SIG-M5 treated with dmso at 0.1 percent for 504 hours (cell line): ENCODE results near the gene SYT1.

Experiments
- DNase-seq: peaks from one replicate; lab custom pipeline; 2025; ENCODE audit not compliant: unreplicated experiment; lab: John Stamatoyannopoulos, UW

Gene SYT1

GRCh38 chr12:79274501-79275064, 410.0 kb downstream of the SYT1 start:
- DNase-seq, result no peak

- DNase-seq, result no peak
Observed at GRCh38 chr12:79275631-79276030, 411.1 kb downstream of the SYT1 start.

- DNase-seq, result no peak
Observed at GRCh38 chr12:79283364-79283763, 418.8 kb downstream of the SYT1 start.

GRCh38 chr12:79288911-79289310, 424.3 kb downstream of the SYT1 start:
- DNase-seq, result no peak

- DNase-seq, result no peak
Observed at GRCh38 chr12:79291711-79292110, 427.1 kb downstream of the SYT1 start.

GRCh38 chr12:79294590-79294989, 430.0 kb downstream of the SYT1 start:
- DNase-seq, result no peak

GRCh38 chr12:79295572-79295971, 431.0 kb downstream of the SYT1 start:
- no peak for DNase-seq

GRCh38 chr12:79296133-79296532, 431.6 kb downstream of the SYT1 start:
- DNase-seq, result no peak

GRCh38 chr12:79296871-79297270, 432.3 kb downstream of the SYT1 start:
- DNase-seq, result no peak

GRCh38 chr12:79298506-79298905, 433.9 kb downstream of the SYT1 start:
- DNase-seq, result no peak

- no peak for DNase-seq
Observed at GRCh38 chr12:79299447-79300198, 435.0 kb downstream of the SYT1 start.

GRCh38 chr12:79300199-79300568, 435.6 kb downstream of the SYT1 start:
- peak; percentile 27 for DNase-seq

- no peak for DNase-seq
Observed at GRCh38 chr12:79301181-79301580, 436.6 kb downstream of the SYT1 start.

- DNase-seq, result no peak
Observed at GRCh38 chr12:79302162-79302814, 437.7 kb downstream of the SYT1 start.

GRCh38 chr12:79307340-79307739, 442.8 kb downstream of the SYT1 start:
- DNase-seq, result no peak

GRCh38 chr12:79309039-79309438, 444.5 kb downstream of the SYT1 start:
- DNase-seq, result no peak

- no peak for DNase-seq
Observed at GRCh38 chr12:79317179-79317847, 452.7 kb downstream of the SYT1 start.

GRCh38 chr12:79322905-79323304, 458.3 kb downstream of the SYT1 start:
- no peak for DNase-seq

GRCh38 chr12:79324571-79324970, 460.0 kb downstream of the SYT1 start:
- no peak for DNase-seq

- no peak for DNase-seq
Observed at GRCh38 chr12:79326222-79326621, 461.6 kb downstream of the SYT1 start.

- no peak for DNase-seq
Observed at GRCh38 chr12:79326663-79327062, 462.1 kb downstream of the SYT1 start.

- no peak for DNase-seq
Observed at GRCh38 chr12:79327465-79327864, 462.9 kb downstream of the SYT1 start.
